H9 (cell line): ENCODE data around the gene COG6. TPM values are rescaled to one million over a fixed set of nuclear protein-coding genes. Genes with fewer than 3 reads are reported as not detected.

Source experiments
- DNase-seq: peaks from one replicate; pipeline ENCODE4 v3.0.0-alpha.2; 2017
- H2AFZ ChIP-seq: one replicate; pipeline ENCODE4 v1.6.1; 2013; ENCODE audit warnings: mild to moderate bottlenecking, low read length, control low read depth, moderate library complexity
- H2AK5ac ChIP-seq: 2 replicates; pipeline ENCODE4 v1.6.1; 2013; ENCODE audit warnings: low read length, control low read depth, mixed read lengths; ENCODE audit not compliant: insufficient read length
- H2BK120ac ChIP-seq: one replicate; pipeline ENCODE4 v1.6.1; 2013; ENCODE audit warnings: low read depth, mild to moderate bottlenecking, low read length, control low read depth, inconsistent platforms; ENCODE audit not compliant: poor library complexity, severe bottlenecking
- H2BK12ac ChIP-seq: 2 replicates; pipeline ENCODE4 v1.6.1; 2013; ENCODE audit warnings: low read length, control low read depth, mixed read lengths, low read depth; ENCODE audit not compliant: insufficient read length
- H2BK15ac ChIP-seq: 2 replicates; pipeline ENCODE4 v1.6.1; 2013; ENCODE audit warnings: low read depth, low read length, control low read depth
- H2BK20ac ChIP-seq: one replicate; pipeline ENCODE4 v1.6.1; 2013; ENCODE audit warnings: low read depth, mild to moderate bottlenecking, low read length, control low read depth, inconsistent platforms; ENCODE audit not compliant: poor library complexity, severe bottlenecking
- H2BK5ac ChIP-seq: 2 replicates; pipeline ENCODE4 v1.6.1; 2013; ENCODE audit warnings: low read length, control low read depth, mixed read lengths; ENCODE audit not compliant: insufficient read length
- H3K14ac ChIP-seq: 2 replicates; pipeline ENCODE4 v1.6.1; 2013; ENCODE audit warnings: low read length, control low read depth; ENCODE audit not compliant: insufficient read depth
- H3K18ac ChIP-seq: 2 replicates; pipeline ENCODE4 v1.6.1; 2013; ENCODE audit warnings: low read depth, mild to moderate bottlenecking, mixed read lengths, low read length, control low read depth; ENCODE audit not compliant: insufficient read length
- H3K23ac ChIP-seq: 2 replicates; pipeline ENCODE4 v1.6.1; 2013; ENCODE audit warnings: low read length, control low read depth, mixed read lengths, low read depth; ENCODE audit not compliant: insufficient read length
- H3K23me2 ChIP-seq: 2 replicates; pipeline ENCODE4 v1.6.1; 2013; ENCODE audit warnings: low read depth, mild to moderate bottlenecking, mixed read lengths, low read length, control low read depth; ENCODE audit not compliant: insufficient read length, poor library complexity, severe bottlenecking
- H3K27ac ChIP-seq: 2 replicates; pipeline ENCODE4 v1.5.1; 2013; ENCODE audit warnings: low read length, control low read depth, mixed read lengths, low read depth; ENCODE audit not compliant: insufficient read length
- H3K27me3 ChIP-seq: 2 replicates; pipeline ENCODE4 v1.6.1; 2013; ENCODE audit warnings: low read length, control low read depth, inconsistent platforms; ENCODE audit not compliant: insufficient read depth
- H3K4ac ChIP-seq: 2 replicates; pipeline ENCODE4 v1.6.1; 2013; ENCODE audit warnings: low read depth, mild to moderate bottlenecking, control low read depth, inconsistent platforms, low read length, moderate library complexity
- H3K4me1 ChIP-seq: 2 replicates; pipeline ENCODE4 v1.6.1; 2013; ENCODE audit warnings: low read length, control low read depth, inconsistent platforms; ENCODE audit not compliant: insufficient read depth
- H3K4me2 ChIP-seq: 2 replicates; pipeline ENCODE4 v1.6.1; 2013; ENCODE audit warnings: low read length, control low read depth, mixed read lengths; ENCODE audit not compliant: insufficient read length, insufficient read depth
- H3K56ac ChIP-seq: 2 replicates; pipeline ENCODE4 v1.6.1; 2013; ENCODE audit warnings: low read depth, mild to moderate bottlenecking, mixed read lengths, low read length, control low read depth; ENCODE audit not compliant: insufficient read length
- H3K79me1 ChIP-seq: 2 replicates; pipeline ENCODE4 v1.6.1; 2013; ENCODE audit warnings: low read depth, mild to moderate bottlenecking, moderate library complexity, low read length, control low read depth, inconsistent platforms; ENCODE audit not compliant: insufficient read depth, poor library complexity, severe bottlenecking
- H3K79me2 ChIP-seq: 2 replicates; pipeline ENCODE4 v1.6.1; 2013; ENCODE audit warnings: low read length, control low read depth, inconsistent platforms; ENCODE audit not compliant: insufficient read depth
- H3K9ac ChIP-seq: 2 replicates; pipeline ENCODE4 v1.6.1; 2013; ENCODE audit warnings: low read length, control low read depth, mixed read lengths; ENCODE audit not compliant: insufficient read length; ENCODE audit errors: extremely low read depth
- H3K9me3 ChIP-seq: one replicate; pipeline ENCODE4 v1.6.1; 2013; ENCODE audit warnings: low read depth, low read length, inconsistent platforms; ENCODE audit not compliant: control insufficient read depth
- H3T11ph ChIP-seq: one replicate; pipeline ENCODE4 v1.6.1; 2013; ENCODE audit warnings: mild to moderate bottlenecking, low read length, control low read depth, inconsistent platforms
- H4K20me1 ChIP-seq: one replicate; pipeline ENCODE4 v1.6.1; 2013; ENCODE audit not compliant: control insufficient read depth, insufficient read length, insufficient read depth
- H4K5ac ChIP-seq: 2 replicates; pipeline ENCODE4 v1.6.1; 2013; ENCODE audit warnings: low read depth, mild to moderate bottlenecking, mixed read lengths, low read length, control low read depth; ENCODE audit not compliant: insufficient read length
- H4K8ac ChIP-seq: replicated peaks from 2 replicates; pipeline ENCODE4 v1.6.1; 2013; ENCODE audit warnings: low read length, control low read depth, mixed read lengths, low read depth; ENCODE audit not compliant: insufficient read length
- H4K91ac ChIP-seq: 2 replicates; pipeline ENCODE4 v1.6.1; 2013; ENCODE audit warnings: low read depth, mild to moderate bottlenecking, moderate library complexity, mixed read lengths, low read length, control low read depth; ENCODE audit not compliant: insufficient read length
- H3K27ac Mint-ChIP-seq, 3 experiments: 2 replicates in 2 of 3; 3 replicates in 1 of 3; pipeline ENCODE4 v1.8.0; 2020 to 2021; ENCODE audit warnings: mixed read lengths in 3 of 3, mild to moderate bottlenecking in 1 of 3, moderate library complexity in 1 of 3
- H3K27me3 Mint-ChIP-seq: 2 replicates; pipeline ENCODE4 v1.8.0; 2021; ENCODE audit warnings: low read depth, mild to moderate bottlenecking, moderate library complexity, mixed read lengths
- H3K36me3 Mint-ChIP-seq, 3 experiments: 2 replicates in 2 of 3; 3 replicates in 1 of 3; pipeline ENCODE4 v1.8.0; 2020 to 2021; ENCODE audit warnings: low read depth in 3 of 3, mixed read lengths in 3 of 3; ENCODE audit not compliant: insufficient read depth in 1 of 3
- H3K4me1 Mint-ChIP-seq, 2 experiments: 2 replicates each; pipeline ENCODE4 v1.8.0; 2020; ENCODE audit warnings: mixed read lengths in 2 of 2
- H3K4me3 Mint-ChIP-seq, 2 experiments: 2 replicates in 1 of 2; 3 replicates in 1 of 2; pipeline ENCODE4 v1.8.0; 2020 to 2021; ENCODE audit warnings: mild to moderate bottlenecking in 2 of 2, mixed read lengths in 2 of 2, moderate library complexity in 1 of 2
- H3K9me3 Mint-ChIP-seq, 2 experiments: 2 replicates in 1 of 2; 3 replicates in 1 of 2; pipeline ENCODE4 v1.8.0; 2020; ENCODE audit warnings: mild to moderate bottlenecking in 2 of 2, mixed read lengths in 2 of 2, moderate library complexity in 1 of 2
- CTCF ChIP-seq: fragments of 200-600 bp; sonication (generic); conservative IDR thresholded peaks from 3 replicates; pipeline ENCODE4 v1.8.0; 2021; ENCODE audit warnings: antibody characterized with exemption, mild to moderate bottlenecking
- WGBS: extraction: QIAGEN DNeasy Blood & Tissue Kit; methylation state at CpG from one replicate; pipeline ENCODE4 v1.1.7; 2013; ENCODE audit warnings: missing lambda C conversion rate, low lambda C conversion rate, mixed read lengths; ENCODE audit not compliant: insufficient read length; ENCODE audit errors: extremely low coverage; 5-methylcytosine and 5-hydroxymethylcytosine counted together
- total RNA-seq: library from RNA; stranded (reverse); gene quantifications from 2 replicates; pipeline ENCODE4 v1.2.1, GENCODE V29; 2021

COG6 gene
- total RNA-seq, 1 experiment from 2014 or later, result 23.7 TPM

- Histone ChIP-seq H3K9ac (no peak overlapping the region), H3K9me3 (no peaks in the 10 kb centered on the region), H3K27ac (no peak overlapping the region), H3K4ac (no peak overlapping the region), H4K20me1 (no peaks in the 10 kb centered on the region), H2BK5ac (no peak overlapping the region), H3K4me1 (no peaks in the 10 kb centered on the region), H2AFZ (no peak overlapping the region), H4K91ac (no peak overlapping the region), H3T11ph (no peak overlapping the region), H3K4me2 (no peak overlapping the region), H2BK20ac (no peak overlapping the region), H3K79me2 (no peaks in the 10 kb centered on the region), H3K79me1 (no peaks in the 10 kb centered on the region), H3K23me2 (no peaks in the 10 kb centered on the region), H2BK15ac (no peak overlapping the region), H3K18ac (no peak overlapping the region), H4K5ac (no peak overlapping the region), H2AK5ac (no peak overlapping the region), H3K27me3 (no peaks in the 10 kb centered on the region), H2BK12ac (no peak overlapping the region), H3K23ac (no peak overlapping the region), H2BK120ac (no peak overlapping the region), H3K14ac (no peak overlapping the region), H3K56ac (no peak overlapping the region), H4K8ac (no peak overlapping the region)
- Mint-ChIP-seq H3K9me3 (no peaks in the 10 kb centered on the region), H3K27ac (no peak overlapping the region), H3K27me3 (no peaks in the 10 kb centered on the region), H3K4me3 (no peak overlapping the region), H3K4me1 (no peaks in the 10 kb centered on the region), H3K36me3 (peaks cover 0 to 16% (median 0%) of the 10 kb centered on the region in 3 experiments; a peak in 2 of 7 replicates)
- no CpG with 5 or more reads among the region's 1 CpG for WGBS
- DNase-seq, result no peak
- no peak for TF ChIP-seq CTCF
Observed at GRCh38 chr13:39663508-39663907, 8.0 kb downstream of the COG6 start.
